ENCODE measurements around the gene CCDC8. TPM values are rescaled to one million over a fixed set of nuclear protein-coding genes. Genes with fewer than 3 reads are reported as not detected.

CCDC8 gene
- total RNA-seq, 4 donors from 2014 or later, result 0.70 to 2.5 (median 0.90) TPM

DNA sequence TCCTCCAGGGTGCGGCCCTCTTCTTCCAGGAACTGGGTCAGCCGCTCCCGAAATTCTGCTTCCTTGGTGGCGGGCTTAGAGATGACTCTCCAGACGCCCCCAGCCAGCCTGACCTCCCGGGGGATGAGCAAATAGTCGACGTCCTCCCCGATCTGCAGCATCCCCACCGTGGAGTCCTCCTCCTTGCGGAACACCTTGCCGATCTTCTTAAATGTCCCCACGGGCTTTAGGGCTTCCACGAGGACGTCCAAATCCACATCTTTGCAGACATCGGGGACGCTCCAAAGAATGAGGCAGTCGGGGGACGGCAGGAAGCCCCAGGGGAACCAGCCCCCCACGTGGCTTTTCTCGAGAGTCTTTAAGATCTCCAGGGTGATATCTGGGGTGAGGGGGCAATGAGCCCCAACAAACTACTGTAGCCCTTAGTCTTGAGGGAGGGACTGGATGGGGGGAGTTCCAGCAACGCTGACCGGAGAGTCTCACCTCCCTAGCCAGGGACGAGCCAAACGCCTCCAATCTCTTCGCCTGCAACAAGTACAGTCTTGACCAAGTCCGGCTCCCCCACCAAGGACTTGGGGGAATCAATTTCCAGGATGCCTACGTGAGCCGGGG is 608 bp downstream of the CCDC8 start:
- Histone ChIP-seq H3K27me3 (peaks cover 0 to 35% of the 10 kb centered on the region in 2 donors), H3K36me3 (no peaks in the 10 kb centered on the region), H3K4me3 (peak overlapping the region; percentile 18 to 45 (median 33)), H3K27ac (peak overlapping the region in 2 of 4 donors; percentile 49 to 54), H3K9me3 (no peaks in the 10 kb centered on the region), H3K4me1 (peaks cover 0 to 24% (median 2%) of the 10 kb centered on the region in 4 donors)
- no peak for TF ChIP-seq CTCF (IDR thresholded peaks at IDR 0.05)
- TF ChIP-seq POLR2A (IDR thresholded peaks at IDR 0.05), result no peak
- no peak for DNase-seq

DNA sequence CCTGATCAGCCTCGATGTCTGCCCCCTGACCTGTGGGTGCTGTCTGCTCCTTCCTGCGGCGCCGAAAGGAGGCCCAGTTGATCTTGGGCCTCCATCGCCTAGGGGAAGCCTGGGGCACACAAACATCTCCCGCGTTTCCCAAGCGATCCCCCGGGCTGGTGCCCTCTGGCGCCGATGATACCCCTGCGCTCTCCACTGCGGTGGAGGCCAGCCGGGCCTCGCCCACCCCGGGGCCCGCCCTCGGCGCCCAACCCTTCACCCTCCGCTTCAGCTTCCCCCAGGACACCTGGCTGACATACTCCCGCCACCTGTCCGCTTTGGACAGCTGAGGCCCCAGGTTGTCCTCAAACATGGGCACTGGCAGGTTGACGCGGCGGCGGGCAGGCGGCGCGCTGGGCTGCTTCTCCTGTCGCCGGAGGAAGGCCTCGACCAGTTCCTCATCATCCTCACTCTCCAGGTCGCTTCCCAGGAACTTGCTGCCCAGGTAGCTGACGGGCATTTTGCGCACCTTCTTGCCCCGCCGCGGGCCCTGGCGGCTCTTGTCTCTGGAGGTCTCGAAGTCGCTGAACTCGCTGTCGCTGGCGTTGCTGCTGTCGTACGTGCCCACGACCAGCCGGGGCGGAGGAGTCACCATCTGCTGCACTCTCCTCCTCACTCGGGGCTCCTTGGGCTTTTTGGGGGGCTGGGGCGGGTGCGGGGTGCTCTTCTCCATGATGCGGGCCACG is 1.3 kb downstream of the CCDC8 start:
- no peak for TF ChIP-seq POLR2A (IDR thresholded peaks at IDR 0.05)
- no peak for TF ChIP-seq CTCF (IDR thresholded peaks at IDR 0.05)
- Histone ChIP-seq H3K27me3 (peaks cover 0 to 35% of the 10 kb centered on the region in 2 donors), H3K4me3 (peak overlapping the region; percentile 18 to 45 (median 33)), H3K9me3 (no peaks in the 10 kb centered on the region), H3K36me3 (no peaks in the 10 kb centered on the region), H3K27ac (no peak overlapping the region), H3K4me1 (peaks cover 0 to 24% (median 2%) of the 10 kb centered on the region in 4 donors)
- no peak for DNase-seq

DNA sequence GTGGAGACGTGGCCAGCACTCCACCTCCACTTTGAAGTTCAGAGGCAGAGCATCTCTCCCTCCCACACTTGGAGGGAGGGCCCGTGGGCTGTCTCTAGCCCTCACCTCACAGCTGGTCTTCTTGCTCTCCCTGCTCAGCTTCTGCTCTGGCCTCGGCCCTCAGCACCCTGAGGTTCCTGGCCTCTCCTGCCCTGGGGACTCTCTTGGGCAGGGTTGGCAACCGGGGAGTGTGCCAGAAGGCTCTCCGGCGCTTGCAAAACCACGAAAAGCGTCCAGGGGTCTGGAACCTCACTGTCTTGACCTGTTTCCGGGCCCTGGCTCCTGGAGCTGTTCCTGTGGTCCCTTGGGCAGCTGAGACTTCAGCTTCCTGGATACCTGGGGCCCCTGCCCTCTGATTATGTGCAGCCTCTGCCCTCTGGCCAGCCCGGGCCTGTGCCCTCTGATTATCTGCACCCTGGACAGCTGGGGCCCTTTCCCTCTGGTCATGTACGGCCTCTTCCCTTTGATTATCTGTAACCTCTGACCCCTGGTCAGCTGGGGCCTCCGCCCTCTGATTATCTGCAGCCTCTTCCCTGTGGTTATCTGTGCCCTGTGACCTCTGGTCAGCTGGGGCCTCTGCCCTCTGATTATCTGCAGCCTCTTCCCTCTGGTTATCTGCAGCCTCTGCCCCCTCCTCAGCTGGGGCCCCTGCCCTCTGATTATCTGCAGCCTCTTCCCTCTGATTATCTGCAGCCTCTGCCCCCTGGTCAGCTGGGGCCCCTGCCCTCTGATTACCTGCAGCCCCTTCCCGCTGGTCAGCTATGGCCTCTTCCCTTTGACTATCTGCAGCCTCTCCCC is 2.1 kb downstream of the CCDC8 start:
- TF ChIP-seq POLR2A (IDR thresholded peaks at IDR 0.05) (no peak), CTCF (IDR thresholded peaks at IDR 0.05) (no peak)
- H3K9me3 ChIP-seq, result no peaks in the 10 kb centered on the region
- DNase-seq, result no peak
- no peak overlapping the region for H3K27ac ChIP-seq
- H3K4me3 ChIP-seq, result peak overlapping the region in 3 of 4 donors; percentile 24 to 45 (median 42)
- H3K4me1 ChIP-seq, result peaks cover 0 to 17% (median under 1%) of the 10 kb centered on the region in 4 donors
- no peaks in the 10 kb centered on the region for H3K36me3 ChIP-seq
- H3K27me3 ChIP-seq, result peaks cover 0 to 32% of the 10 kb centered on the region in 2 donors

GRCh38 chr19:46410205-46411087 is 2.9 kb downstream of the CCDC8 start:
- Histone ChIP-seq H3K36me3 (no peaks in the 10 kb centered on the region), H3K27ac (no peak overlapping the region), H3K27me3 (peaks cover 0 to 29% of the 10 kb centered on the region in 2 donors), H3K9me3 (no peaks in the 10 kb centered on the region), H3K4me1 (peaks cover 0 to 11% (median 0%) of the 10 kb centered on the region in 4 donors), H3K4me3 (peak overlapping the region in 1 of 4 donors; percentile 45)
- no peak for DNase-seq
- no peak for TF ChIP-seq POLR2A (IDR thresholded peaks at IDR 0.05)
- TF ChIP-seq CTCF (IDR thresholded peaks at IDR 0.05), result no peak

- TF ChIP-seq POLR2A (IDR thresholded peaks at IDR 0.05) (no peak), CTCF (IDR thresholded peaks at IDR 0.05) (no peak)
- Histone ChIP-seq H3K36me3 (no peaks in the 10 kb centered on the region), H3K9me3 (no peaks in the 10 kb centered on the region), H3K4me3 (no peak overlapping the region), H3K27me3 (peaks cover 0 to 29% of the 10 kb centered on the region in 2 donors), H3K27ac (no peak overlapping the region), H3K4me1 (peaks cover 0 to 22% (median 0%) of the 10 kb centered on the region in 4 donors)
- no peak for DNase-seq
These were observed 4.2 kb downstream of the CCDC8 start for GRCh38 chr19:46409191-46409590.
